Lower leg skin (tissue), 3 donors: ENCODE measurements around the gene CELF1.

ENCODE experiments used
- POLR2A ChIP-seq, 2 donors: fragments of 450-650 bp; IDR thresholded peaks; one replicate each; pipeline ENCODE4 v1.6.1; 2016 to 2017; ENCODE audit warnings: antibody characterized with exemption in 2 of 2, mild to moderate bottlenecking in 1 of 2, moderate library complexity in 1 of 2
- TF ChIP-seq, protein P1 (sequence below), 3 donors: fragments of 450-650 bp; IDR thresholded peaks; one replicate each; pipeline ENCODE4 v1.5.1; 2016; ENCODE audit warnings: antibody characterized with exemption in 3 of 3, mild to moderate bottlenecking in 3 of 3, moderate library complexity in 2 of 3

DNA sequence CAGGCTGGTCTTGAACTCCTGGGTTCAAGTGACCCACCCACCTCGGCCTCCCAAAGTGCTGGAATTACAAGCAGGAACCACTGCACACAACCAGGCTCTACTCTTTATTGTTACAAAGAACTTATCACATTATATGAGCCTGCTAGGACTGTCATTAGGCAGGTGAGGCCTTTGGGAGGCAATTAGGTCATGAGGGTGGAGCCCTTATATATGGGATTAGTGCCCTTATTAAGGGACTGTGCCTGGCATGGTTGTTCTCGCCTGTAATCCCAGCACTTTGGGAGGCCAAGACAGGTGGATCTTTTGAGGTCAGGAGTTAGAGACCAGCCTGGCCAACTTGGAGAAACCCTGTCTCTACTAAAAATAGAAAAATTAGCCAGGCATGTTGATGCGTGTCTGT, 116.2 kb downstream of the CELF1 start:
- TF ChIP-seq, protein P1, sequence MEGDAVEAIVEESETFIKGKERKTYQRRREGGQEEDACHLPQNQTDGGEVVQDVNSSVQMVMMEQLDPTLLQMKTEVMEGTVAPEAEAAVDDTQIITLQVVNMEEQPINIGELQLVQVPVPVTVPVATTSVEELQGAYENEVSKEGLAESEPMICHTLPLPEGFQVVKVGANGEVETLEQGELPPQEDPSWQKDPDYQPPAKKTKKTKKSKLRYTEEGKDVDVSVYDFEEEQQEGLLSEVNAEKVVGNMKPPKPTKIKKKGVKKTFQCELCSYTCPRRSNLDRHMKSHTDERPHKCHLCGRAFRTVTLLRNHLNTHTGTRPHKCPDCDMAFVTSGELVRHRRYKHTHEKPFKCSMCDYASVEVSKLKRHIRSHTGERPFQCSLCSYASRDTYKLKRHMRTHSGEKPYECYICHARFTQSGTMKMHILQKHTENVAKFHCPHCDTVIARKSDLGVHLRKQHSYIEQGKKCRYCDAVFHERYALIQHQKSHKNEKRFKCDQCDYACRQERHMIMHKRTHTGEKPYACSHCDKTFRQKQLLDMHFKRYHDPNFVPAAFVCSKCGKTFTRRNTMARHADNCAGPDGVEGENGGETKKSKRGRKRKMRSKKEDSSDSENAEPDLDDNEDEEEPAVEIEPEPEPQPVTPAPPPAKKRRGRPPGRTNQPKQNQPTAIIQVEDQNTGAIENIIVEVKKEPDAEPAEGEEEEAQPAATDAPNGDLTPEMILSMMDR (IDR thresholded peaks at IDR 0.05) = no peak
- TF ChIP-seq POLR2A (IDR thresholded peaks at IDR 0.05) = no peak
